ENCODE results near the gene KMT2C. TPM values are rescaled to one million over a fixed set of nuclear protein-coding genes. Genes with fewer than 3 reads are reported as not detected.
"Not testable (repeated sequence)": the region's sequence is repeated elsewhere in the genome, so short reads cannot be mapped to it uniquely, and the experiment has no call there.

KMT2C gene
- 10 to 100 TPM; 35.7 to 38.3 (median 35.9) TPM for polyA plus RNA-seq (ENCODE audit: insufficient read length in 3 of 3)

GRCh38 chr7:152435384-152436110, at the start of gene KMT2C:
Gene KMT2C, minus strand, starts transcription at chr7:152436003. Its CDS starts 217 bp downstream, at chr7:152435786.
- no peak for DNase-seq (ENCODE audit: low read depth in 3 of 3, low spot score in 2 of 3)

DNA sequence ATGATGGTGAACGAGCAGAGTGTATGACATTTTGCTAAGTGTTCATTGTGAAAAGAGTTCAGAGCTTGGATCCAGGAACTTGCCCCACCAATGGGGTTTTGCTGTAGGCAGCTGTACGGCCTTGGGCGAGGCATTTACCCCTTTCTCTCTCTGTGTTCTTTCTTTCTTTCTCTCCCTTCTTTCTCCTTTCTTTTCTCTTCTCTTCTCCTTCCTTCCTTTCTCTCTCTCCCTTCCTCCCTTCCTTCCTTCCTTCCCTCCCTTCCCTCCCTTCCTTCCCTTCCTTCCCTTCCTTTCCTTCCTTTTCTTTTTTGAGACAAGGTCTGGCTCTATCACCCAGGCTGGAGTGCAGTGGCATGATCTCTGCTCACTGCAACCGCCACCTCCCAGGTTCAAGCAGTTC, 45.3 kb upstream of the KMT2C start:
- DNase-seq (ENCODE audit: low read depth in 3 of 3, low spot score in 2 of 3): no peak

DNA sequence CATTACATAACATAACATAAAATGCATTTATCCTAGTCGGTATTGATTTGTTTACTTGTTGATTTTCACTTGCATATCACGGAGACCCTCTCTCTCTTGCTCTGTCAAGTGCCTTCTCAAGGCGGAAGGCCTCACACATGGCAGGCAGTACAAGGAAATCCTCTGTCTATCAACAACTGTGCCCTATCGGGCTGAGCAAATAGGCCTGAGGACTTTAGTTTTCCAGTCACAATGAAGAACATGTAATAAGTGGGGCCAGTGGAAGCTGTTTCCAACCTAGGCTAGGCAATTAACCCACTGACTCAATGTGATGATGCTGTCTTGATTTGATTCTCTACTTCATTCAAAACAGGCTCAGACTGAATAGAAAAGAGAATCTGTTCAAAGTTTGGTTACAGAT, 44.9 kb upstream of the KMT2C start:
- DNase-seq (ENCODE audit: low read depth in 3 of 3, low spot score in 2 of 3): no peak

DNA sequence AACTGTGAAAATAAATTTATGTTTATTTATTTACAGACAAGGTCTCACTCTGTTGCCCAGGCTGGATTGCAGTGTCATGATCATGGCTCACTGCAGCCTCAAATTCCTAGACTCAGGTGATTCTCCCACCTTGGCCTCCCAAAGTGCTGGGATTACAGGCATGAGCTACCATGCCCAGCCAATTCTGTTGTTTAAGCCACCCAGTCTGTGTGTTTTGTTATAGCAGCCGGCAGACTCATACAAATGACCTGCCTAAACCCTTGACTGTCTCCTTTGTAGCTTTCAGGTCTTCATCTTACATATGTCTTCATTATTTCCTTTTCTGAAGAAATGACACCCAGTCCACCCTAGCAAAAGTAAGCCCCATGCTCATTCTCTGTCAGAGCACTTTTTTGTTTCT, 43.8 kb upstream of the KMT2C start:
- no peak for DNase-seq (ENCODE audit: low read depth in 3 of 3, low spot score in 2 of 3)

- no peak for DNase-seq (ENCODE audit: low read depth in 3 of 3, low spot score in 2 of 3)
These were observed 42.3 kb upstream of the KMT2C start for GRCh38 chr7:152478140-152478539.

DNA sequence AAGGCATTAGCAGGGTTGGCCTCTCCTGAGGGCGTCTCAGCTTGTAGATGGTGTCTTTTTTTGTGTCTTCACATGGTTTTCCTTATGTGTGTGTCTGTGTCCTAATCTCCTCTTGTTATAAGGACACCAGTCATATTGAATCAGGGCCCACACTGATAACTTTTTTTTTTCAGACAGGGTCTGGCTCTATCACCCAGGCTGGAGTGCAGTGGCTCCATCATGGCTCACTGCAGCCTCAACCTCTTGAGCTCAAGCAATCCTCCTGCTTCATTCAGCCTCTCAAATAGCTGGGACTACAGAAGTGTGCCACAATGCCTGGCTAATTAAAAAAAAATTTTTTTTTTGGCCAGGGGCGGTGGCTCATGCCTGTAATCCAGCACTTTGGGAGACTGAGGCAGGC, 41.3 kb upstream of the KMT2C start:
- DNase-seq (ENCODE audit: low read depth in 3 of 3, low spot score in 2 of 3): no peak

DNA sequence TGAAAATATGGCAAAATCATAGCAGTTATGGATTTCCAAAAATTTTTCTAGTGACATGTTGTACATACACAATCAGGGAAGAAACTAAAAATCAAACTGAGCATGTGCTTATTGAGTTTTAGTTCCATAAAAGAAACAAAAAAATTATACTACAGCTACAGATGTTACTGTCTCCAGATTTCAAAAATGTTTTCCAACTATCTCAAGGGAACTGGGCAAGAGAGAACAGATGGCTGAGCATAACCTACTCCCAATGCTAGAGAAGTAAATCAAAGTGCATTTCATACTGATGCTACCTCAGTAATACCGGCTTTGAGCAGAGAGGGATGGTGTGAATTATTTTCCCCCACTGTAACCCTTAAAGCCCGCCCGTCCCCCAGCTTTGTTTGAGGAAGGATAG, 40.7 kb upstream of the KMT2C start:
- DNase-seq (ENCODE audit: low read depth in 3 of 3, low spot score in 2 of 3): no peak

DNA sequence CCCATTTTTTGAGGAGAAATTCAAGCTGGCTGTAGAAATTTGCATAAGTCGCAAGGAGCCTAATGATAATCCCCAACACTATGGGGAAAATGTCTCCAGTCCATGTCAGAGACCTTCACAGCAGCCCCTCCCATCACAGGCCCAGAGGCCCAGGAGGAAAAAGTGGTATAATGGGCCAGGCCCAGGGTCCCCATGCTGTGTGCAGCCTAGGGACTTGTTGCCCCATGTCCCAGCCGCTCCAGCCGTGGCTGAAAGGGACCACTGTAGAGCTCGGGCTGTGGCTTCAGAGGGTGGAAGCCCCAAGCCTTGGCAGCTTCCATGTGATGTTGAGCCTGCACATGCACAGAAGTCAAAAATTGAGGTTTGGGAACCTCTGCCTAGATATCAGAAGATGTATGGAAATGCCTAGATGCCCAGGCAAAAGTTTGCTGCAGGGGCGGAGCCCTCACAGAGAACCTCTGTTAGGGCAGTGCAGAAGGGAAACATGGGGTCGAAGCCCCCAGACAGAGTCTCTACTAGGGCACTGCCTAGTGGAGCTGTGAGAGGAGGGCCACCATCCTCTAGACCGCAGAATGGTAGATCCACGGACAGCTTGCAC, 35.3 kb upstream of the KMT2C start:
- DNase-seq (ENCODE audit: low read depth in 3 of 3, low spot score in 2 of 3): not testable (repeated sequence)

- DNase-seq (ENCODE audit: low read depth in 3 of 3, low spot score in 2 of 3): not testable (repeated sequence)
These were observed 34.6 kb upstream of the KMT2C start for GRCh38 chr7:152470251-152471022.

- DNase-seq (ENCODE audit: low read depth in 3 of 3, low spot score in 2 of 3): not testable (repeated sequence)
These were observed 33.8 kb upstream of the KMT2C start for GRCh38 chr7:152469576-152469975.

DNA sequence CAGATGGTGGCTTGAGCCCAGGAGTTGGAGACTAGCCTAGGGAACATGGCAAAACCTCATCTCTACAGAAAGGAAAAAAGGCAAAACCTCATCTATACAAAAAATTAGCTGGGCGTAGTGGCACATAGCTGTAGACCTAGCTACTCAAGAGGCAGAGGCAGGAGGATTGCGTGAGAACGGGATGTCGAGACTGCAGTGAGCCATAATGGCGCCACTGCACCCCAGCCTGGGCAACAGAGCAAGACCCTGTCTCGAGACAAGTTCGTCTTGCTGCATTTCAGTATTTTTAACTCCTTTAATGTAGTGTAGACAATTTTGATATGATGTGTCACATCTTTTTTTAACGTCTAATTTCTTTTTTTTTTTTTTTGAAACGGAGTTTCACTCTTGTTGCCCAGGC, 31.4 kb upstream of the KMT2C start:
- no peak for DNase-seq (ENCODE audit: low read depth in 3 of 3, low spot score in 2 of 3)

DNA sequence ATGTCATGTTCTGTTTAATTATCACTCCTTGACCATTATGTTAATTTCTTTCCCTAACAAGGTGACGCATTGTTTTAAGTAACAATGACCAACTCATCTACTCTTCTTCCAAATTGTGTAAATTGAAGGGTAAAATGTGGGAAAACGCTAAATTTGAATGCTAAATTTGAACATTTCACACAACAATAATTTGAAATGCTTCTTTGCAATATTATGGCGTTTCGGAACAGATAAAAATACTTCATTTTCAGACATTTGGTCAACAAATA, 29.2 kb upstream of the KMT2C start:
- no peak for DNase-seq (ENCODE audit: low read depth in 3 of 3, low spot score in 2 of 3)

GRCh38 chr7:152464312-152465118, 28.7 kb upstream of the KMT2C start:
- DNase-seq (ENCODE audit: low read depth in 3 of 3, low spot score in 2 of 3): peak in 2 of 3 donors; percentile 52 to 62

DNA sequence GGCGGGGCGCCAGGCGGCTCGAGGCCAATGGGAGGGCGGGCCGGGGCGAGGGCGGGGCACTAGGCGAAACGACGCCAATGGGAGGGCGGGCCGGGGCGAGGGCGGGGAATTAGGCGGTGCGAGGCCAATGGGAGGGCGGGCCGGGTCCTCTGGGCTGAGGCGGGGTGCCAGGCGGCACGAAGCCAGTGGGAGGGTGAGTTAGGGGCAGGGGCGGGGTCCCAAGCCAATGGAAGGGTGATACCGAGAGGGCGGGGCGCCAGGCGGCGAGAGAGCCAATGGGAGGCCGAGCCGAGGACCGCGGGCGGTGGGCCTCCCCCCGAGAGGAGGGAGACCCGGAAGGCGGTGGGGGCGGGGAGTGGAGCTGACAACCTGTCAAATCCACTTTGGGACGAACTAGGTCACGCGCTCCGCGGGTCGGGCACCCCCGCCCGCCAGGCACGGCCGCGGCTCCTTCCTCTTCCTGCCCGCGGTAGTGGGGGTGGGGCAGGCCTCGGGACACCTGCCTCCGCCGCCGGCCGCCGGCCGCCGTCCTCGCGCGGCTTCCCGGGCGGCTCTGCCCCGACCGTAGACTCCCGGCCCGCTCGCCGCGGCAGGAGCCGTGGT, 28.0 kb upstream of the KMT2C start:
- peak; percentile 91 to 97 (median 96) for DNase-seq (ENCODE audit: low read depth in 3 of 3, low spot score in 2 of 3)

DNA sequence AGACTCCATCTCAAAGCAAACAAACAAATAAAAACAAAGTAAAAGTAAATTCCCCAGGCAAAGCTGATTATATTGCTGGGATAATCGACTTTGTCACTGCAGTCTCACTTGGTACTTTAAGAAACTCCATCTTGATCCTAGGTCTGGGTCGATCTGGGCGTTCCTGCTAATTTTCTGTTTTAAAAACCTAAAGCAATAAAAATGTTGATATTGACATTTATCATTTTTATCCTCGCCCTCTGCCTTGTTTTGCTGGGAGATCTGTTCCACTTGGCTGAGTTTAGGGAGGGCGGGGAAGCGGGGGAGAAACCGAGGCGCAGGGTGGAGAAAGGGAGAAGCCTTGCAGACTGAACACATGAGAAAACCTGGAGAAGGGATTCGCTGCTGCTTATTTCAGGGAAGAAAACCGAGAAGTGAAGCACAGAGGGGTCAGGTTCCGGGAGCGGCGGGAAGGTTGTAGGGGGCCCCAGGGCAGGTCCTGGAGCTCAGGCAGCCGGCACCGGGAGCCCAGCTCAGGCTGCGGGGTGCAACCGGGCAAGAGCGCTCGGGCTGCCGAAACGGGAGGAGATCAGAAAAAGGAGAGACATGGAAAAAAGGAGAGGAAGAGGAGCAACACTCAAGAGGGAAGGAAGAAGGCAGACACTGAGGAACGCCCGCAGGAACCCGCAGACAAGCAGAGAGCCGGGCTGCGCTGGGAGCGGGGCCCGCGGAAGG, 27.3 kb upstream of the KMT2C start:
- DNase-seq (ENCODE audit: low read depth in 3 of 3, low spot score in 2 of 3): peak in 2 of 3 donors; percentile 56 to 66

GRCh38 chr7:152459724-152460251, 24.0 kb upstream of the KMT2C start:
- no peak for DNase-seq (ENCODE audit: low read depth in 3 of 3, low spot score in 2 of 3)

DNA sequence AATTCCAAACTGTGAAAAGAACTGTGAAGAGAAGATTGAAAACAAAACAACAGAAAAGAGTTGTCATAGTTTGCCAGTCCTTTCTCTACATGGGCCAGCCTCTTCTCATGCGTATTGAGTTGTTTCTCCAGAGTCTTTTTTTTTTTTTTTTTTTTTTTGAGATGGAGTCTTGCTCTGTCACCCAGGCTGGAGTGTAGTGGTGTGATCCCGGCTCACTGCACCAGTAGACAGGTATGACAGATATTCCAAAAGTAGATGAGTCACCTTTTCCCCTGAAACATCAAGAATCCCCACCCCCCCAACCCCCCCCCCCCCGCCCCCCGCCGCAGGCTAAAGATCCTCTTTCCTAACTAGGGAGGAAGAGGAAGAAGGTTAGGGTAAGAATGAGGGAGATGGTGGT, 15.6 kb upstream of the KMT2C start:
- no peak for DNase-seq (ENCODE audit: low read depth in 3 of 3, low spot score in 2 of 3)

GRCh38 chr7:152445386-152446008, 9.7 kb upstream of the KMT2C start:
- not testable (repeated sequence) for DNase-seq (ENCODE audit: low read depth in 3 of 3, low spot score in 2 of 3)

DNA sequence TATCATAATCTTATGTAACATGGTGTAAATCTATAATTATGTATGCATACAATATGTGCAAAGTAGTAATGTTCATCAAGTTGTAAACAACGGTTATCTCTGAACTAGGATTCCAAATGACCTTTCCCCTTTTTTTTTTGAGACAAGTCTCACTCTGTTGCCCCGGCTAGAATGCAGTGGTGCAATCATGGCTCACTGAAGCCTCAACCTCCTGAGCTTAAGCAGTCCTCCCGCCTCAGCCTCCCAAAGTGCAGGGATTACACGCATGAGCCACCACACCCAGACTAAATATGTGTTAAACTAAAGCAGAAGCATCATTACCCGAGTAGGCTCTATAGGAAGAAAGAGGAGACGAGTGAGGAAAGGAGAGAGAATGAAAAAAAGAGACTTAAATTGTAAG, 7.8 kb upstream of the KMT2C start:
- no peak for DNase-seq (ENCODE audit: low read depth in 3 of 3, low spot score in 2 of 3)

All from right renal cortex interstitium (tissue), 3 donors.